Erythroblast (primary cell): ENCODE data around the gene CREG2.

Source experiments
- GATA1 ChIP-seq: IDR thresholded peaks from 2 replicates; pipeline ENCODE4 v1.6.1; 2011; ENCODE audit warnings: low read depth, mild to moderate bottlenecking, control low read depth, low read length, moderate library complexity
- POLR2A ChIP-seq: IDR thresholded peaks from 2 replicates; pipeline ENCODE4 v1.6.1; 2011; ENCODE audit warnings: mild to moderate bottlenecking, low read length

DNA sequence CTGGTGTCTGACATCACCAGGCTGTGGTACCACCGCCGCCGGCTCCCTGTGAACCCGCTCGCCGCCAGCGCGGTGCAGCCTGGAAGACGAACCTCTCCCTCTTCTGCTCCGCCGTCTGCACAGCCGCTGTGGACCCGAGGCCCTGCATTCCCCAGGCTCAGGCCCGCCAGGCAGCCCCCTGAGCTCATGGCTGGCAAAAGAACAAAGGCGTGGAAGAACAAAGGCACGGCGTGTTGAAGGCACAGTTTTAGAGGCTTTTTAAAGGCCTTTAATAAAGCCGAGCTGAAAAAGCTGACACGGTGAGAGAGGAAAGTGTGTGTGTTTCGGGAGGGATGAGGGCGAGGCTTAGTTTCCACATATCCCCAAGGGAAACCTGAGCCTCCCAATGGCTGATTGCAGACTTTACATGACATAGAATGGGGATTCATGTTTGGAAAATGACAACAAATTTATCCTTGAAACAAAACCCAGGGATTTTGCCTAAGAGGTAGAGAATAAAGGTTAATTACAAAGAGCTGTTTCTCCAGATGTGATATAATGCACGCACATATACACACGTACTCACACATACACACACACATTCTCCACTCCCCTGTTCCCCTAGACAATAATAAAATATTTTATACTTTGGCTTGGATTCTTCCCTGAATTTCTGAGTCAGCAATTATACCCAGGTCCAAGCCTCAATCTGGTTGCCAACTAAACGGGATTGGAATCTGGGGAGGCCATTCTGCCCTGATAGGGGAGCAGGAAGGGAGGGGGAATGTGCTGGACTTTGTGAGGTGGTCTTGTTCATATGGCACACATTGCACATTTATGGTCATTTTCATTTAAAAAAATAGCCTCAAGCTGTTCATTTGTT lies 47.9 kb upstream of the CREG2 start:
- TF ChIP-seq POLR2A (no peak), GATA1 (no peak)
